Activated CD8-positive, alpha-beta memory T cell treated with anti-CD3 and anti-CD28 coated beads, Interleukin-2, amount 50 U/mL, for 48 hours (primary cell): ENCODE data around the gene NPHP4.
A peak's percentile ranks its signal among the peaks of the same experiment; 100 is the strongest.

Experiments used
- DNase-seq: peaks from one replicate; pipeline ENCODE4 v3.0.0-alpha.2; 2020

Gene NPHP4

GRCh38 chr1:5988596-5989285, 3.5 kb downstream of the NPHP4 start:
- no peak for DNase-seq

DNA sequence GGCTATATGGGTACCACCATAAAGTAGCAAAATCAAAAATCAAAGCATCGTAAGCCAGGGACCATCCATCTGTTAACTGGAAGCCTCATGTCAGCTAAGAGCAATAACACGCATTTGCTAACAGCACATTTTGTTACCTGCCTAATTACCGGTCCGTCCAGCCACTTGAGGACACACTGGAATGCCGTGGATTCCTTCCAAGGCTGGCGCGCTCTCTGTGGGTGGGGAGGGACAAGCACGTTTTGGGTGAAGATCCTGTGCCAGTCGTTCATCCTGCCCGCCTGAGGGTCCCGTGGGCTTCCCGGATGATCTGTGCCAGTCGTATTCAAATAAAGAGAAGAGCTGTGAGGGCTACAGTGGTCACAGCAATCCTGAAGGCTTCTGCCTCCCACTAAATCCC, 6.2 kb downstream of the NPHP4 start:
- no peak for DNase-seq

DNA sequence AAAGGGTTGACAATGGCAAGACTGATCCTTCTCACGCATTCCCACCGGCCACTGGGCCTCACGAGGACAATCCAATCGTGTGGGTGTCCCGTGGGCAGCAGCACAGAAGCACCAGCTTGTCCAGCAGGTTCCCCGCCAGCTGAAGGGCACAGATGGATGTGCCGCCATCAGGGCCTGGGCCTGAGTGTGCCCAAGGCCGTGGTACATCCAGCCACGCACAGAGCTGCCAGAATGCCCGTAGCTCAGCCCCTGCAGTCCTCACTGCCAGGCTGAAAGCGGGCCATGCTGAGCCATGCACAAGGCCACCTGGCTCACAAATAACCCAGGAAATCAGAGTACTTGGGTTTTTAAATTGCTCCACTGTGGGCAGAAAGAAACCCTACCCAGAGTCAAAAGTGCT, 7.0 kb downstream of the NPHP4 start:
- DNase-seq = no peak

- no peak for DNase-seq
Measured at GRCh38 chr1:5983361-5984103, 8.7 kb downstream of the NPHP4 start.

- DNase-seq = no peak
Measured at GRCh38 chr1:5982868-5983267, 9.4 kb downstream of the NPHP4 start.

- no peak for DNase-seq
Measured at GRCh38 chr1:5982276-5982675, 9.9 kb downstream of the NPHP4 start.

- DNase-seq = no peak
Measured at GRCh38 chr1:5981009-5981380, 11.2 kb downstream of the NPHP4 start.

GRCh38 chr1:5980314-5981008, 11.8 kb downstream of the NPHP4 start:
- DNase-seq = no peak

GRCh38 chr1:5979536-5980313, 12.5 kb downstream of the NPHP4 start:
- DNase-seq = no peak

DNA sequence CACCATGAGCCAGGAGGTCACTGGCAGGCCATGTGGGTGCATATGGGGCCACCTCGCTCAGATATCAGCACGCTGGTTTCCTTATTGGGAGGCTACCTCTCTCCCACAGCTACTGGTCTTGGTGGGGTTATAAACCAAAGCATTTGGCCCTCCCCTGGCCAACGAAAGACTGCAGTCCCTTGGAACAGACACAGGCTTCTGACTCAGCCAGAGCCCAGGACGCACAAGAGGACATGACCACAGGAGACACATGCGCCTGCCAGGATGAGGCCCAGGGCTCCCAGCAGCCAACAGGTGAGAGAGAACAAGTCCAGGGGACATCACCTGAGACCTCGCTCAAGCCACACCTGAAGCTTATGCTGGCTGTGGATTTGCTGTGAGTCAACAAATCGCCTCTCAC, 13.8 kb downstream of the NPHP4 start:
- DNase-seq = no peak

DNA sequence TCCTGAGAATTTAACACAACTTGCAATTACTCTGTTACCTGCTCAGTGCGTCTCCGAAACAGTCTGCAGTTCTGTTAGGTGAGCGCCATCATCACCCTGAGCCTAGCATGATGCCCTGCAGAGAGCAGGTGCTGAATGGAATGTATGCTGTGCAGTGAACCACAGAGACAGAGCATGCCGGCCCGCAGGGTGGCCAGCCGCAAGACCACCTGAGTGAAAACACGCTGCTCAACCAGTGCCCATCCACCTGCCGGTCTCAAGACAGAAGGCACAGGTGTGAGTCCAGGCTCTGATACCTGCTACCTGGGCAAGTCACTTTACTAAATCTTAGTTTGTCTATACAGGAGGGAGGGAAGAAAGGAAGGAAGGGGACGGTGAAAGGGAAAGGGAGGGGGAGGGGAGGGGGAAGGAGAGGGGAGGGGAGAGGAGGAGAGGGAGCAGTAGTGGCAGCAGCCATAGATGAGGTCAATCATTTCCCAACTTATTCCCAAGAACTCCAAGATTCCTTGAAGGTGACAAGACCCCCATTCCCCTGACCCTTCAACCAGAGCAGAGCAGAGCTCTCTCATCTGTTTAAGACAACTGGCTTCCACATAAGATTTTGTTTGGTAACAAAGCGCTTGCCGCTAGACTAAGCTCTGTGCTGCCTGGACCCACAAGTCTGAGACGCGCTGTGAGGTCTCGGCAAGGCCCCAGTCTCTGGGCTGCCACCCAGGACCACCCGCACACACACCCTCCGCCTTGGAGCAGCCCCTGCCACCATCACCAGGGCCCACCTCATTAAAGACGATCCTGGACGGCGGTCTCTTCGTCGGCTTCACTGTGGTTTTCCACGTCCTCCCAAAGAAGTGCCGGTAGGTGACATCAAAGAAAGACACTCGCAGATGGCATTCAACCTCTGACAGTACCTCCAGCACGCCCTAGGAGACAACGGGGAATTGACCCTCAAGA, 14.5 kb downstream of the NPHP4 start:
- DNase-seq = no peak

- DNase-seq = no peak
Measured at GRCh38 chr1:5976726-5977493, 15.3 kb downstream of the NPHP4 start.

GRCh38 chr1:5976231-5976630, 16.0 kb downstream of the NPHP4 start:
- DNase-seq = no peak

GRCh38 chr1:5975133-5975880, 16.9 kb downstream of the NPHP4 start:
- DNase-seq = peak; percentile 74

- DNase-seq = no peak
Measured at GRCh38 chr1:5974631-5975030, 17.6 kb downstream of the NPHP4 start.

GRCh38 chr1:5973771-5974170, 18.5 kb downstream of the NPHP4 start:
- no peak for DNase-seq

DNA sequence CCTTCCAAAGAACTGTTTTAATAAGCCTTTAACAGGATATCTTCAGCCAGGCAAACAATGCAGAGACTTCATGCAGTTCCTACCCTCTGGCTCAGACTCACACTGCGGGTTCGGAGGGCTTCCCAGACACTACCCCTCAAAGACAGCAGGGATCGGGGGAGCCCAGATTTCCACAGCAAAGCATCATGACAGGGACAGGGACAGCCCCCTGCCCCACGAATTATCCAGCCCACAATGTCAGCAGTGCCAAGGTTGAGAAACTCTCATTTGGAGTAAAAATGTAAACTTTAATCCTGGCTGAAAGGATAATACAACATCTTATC, 20.1 kb downstream of the NPHP4 start:
- DNase-seq = no peak

GRCh38 chr1:5971471-5972197, 20.6 kb downstream of the NPHP4 start:
- DNase-seq = no peak

DNA sequence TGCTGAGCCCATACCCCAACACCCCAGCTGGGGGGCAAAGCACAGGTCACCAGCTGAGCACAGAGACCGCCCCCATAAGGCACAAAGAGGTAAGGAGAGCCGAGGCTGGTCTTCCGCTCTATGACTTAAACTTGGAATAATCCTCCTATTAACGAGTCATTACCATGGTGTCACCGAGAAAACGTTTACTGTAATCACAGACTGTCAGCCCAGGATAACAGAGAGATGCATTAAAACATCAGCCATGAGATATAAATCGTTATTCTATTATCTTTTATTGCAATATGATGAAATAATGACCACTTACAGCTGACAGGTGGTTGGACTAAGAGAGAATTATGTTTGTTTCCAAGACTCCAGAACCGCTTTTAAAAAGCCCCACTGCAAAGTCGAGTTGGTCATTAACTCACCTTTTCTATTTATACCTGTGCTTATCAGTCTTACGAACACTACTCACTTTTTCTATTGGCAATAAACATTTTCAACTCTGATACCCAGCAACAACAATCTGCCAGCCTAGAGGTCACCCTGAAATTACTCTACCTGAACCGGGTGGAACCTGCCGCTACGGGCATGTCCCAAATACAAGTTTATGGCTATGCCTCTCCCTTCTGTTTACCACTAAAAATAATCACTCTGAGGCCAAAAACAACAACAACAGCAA, 21.5 kb downstream of the NPHP4 start:
- no peak for DNase-seq
